Measurements from ENCODE around the gene KCTD5.
"Not testable (repeated sequence)": the region's sequence is repeated elsewhere in the genome, so short reads cannot be mapped to it uniquely, and the experiment has no call there.

KCTD5 gene

GRCh38 chr16:2673066-2673999 lies 9.0 kb upstream of the KCTD5 start:
- FAIRE-seq = no peak

- no peak for FAIRE-seq
Observed at GRCh38 chr16:2675021-2675420, 7.3 kb upstream of the KCTD5 start.

GRCh38 chr16:2675714-2676113 lies 6.6 kb upstream of the KCTD5 start:
- FAIRE-seq = no peak

- not testable (repeated sequence) for FAIRE-seq
Observed at GRCh38 chr16:2676937-2677336, 5.4 kb upstream of the KCTD5 start.

GRCh38 chr16:2678206-2678965 lies 3.9 kb upstream of the KCTD5 start:
- not testable (repeated sequence) for FAIRE-seq

- not testable (repeated sequence) for FAIRE-seq
Observed at GRCh38 chr16:2679902-2680301, 2.4 kb upstream of the KCTD5 start.

- not testable (repeated sequence) for FAIRE-seq
Observed at GRCh38 chr16:2680360-2680759, 2.0 kb upstream of the KCTD5 start.

- not testable (repeated sequence) for FAIRE-seq
Observed at GRCh38 chr16:2683041-2683440, 718 bp downstream of the KCTD5 start.

GRCh38 chr16:2686075-2686474 lies 3.8 kb downstream of the KCTD5 start:
- FAIRE-seq = not testable (repeated sequence)

- FAIRE-seq = no peak
Observed at GRCh38 chr16:2686912-2687507, 4.7 kb downstream of the KCTD5 start.

- FAIRE-seq = no peak
Observed at GRCh38 chr16:2687531-2688308, 5.4 kb downstream of the KCTD5 start.

GRCh38 chr16:2689422-2689821 lies 7.1 kb downstream of the KCTD5 start:
- not testable (repeated sequence) for FAIRE-seq

- no peak for FAIRE-seq
Observed at GRCh38 chr16:2689968-2690801, 7.9 kb downstream of the KCTD5 start.

GRCh38 chr16:2690852-2691251 lies 8.5 kb downstream of the KCTD5 start:
- FAIRE-seq = no peak

GRCh38 chr16:2691491-2692248 lies 9.3 kb downstream of the KCTD5 start:
- no peak for FAIRE-seq

GRCh38 chr16:2692251-2692947 lies 10.1 kb downstream of the KCTD5 start:
- FAIRE-seq = no peak

GRCh38 chr16:2692948-2693651 lies 10.8 kb downstream of the KCTD5 start:
- no peak for FAIRE-seq

- FAIRE-seq = not testable (repeated sequence)
Observed at GRCh38 chr16:2696601-2697250, 14.4 kb downstream of the KCTD5 start.

- FAIRE-seq = no peak
Observed at GRCh38 chr16:2697401-2697948, 15.2 kb downstream of the KCTD5 start.

Measured in A204.1 (cell line).